ENCODE measurements around the gene LUZP2. TPM values are rescaled to one million over a fixed set of nuclear protein-coding genes. Genes with fewer than 3 reads are reported as not detected.

Gene LUZP2
- total RNA-seq, 4 donors from 2014 or later, result 0.23 to 0.83 (median 0.48) TPM

GRCh38 chr11:24623121-24623520, 126.3 kb downstream of the LUZP2 start:
- H3K4me3 ChIP-seq, result no peak overlapping the region
- intact Hi-C loops (cut with DNase I), result no loop called here
- TF ChIP-seq, protein P1, sequence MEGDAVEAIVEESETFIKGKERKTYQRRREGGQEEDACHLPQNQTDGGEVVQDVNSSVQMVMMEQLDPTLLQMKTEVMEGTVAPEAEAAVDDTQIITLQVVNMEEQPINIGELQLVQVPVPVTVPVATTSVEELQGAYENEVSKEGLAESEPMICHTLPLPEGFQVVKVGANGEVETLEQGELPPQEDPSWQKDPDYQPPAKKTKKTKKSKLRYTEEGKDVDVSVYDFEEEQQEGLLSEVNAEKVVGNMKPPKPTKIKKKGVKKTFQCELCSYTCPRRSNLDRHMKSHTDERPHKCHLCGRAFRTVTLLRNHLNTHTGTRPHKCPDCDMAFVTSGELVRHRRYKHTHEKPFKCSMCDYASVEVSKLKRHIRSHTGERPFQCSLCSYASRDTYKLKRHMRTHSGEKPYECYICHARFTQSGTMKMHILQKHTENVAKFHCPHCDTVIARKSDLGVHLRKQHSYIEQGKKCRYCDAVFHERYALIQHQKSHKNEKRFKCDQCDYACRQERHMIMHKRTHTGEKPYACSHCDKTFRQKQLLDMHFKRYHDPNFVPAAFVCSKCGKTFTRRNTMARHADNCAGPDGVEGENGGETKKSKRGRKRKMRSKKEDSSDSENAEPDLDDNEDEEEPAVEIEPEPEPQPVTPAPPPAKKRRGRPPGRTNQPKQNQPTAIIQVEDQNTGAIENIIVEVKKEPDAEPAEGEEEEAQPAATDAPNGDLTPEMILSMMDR (IDR thresholded peaks at IDR 0.05), result no peak
- TF ChIP-seq POLR2A (IDR thresholded peaks at IDR 0.05), result no peak
- no peaks in the 10 kb centered on the region for H3K27me3 ChIP-seq
- no peaks in the 10 kb centered on the region for H3K4me1 ChIP-seq
- no peaks in the 10 kb centered on the region for H3K9me3 ChIP-seq
- DNase-seq, result no peak
- WGBS, 2 donors, result 0 to 78% methylated on average over 1 of the region's 1 CpG
- no peak overlapping the region for H3K27ac ChIP-seq
- H3K36me3 ChIP-seq, result no peaks in the 10 kb centered on the region

DNA sequence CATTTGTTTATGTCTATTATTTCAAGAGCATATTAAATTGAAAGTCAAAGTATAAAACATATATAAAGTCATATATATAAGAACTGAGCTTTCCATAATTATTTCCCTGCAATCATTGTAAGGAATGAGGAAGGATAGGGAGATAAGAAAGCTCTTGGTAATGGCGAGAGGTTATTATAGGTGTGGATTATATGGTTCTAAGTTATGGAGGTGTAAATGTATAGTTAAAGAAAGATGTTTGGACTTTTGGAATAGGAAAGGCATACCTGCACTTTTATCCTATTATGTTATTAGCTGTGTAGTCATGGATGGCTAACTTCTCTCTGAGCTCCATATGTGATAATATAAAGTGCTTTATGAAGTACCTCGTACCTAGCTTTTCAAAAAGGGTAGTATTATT, 127.6 kb downstream of the LUZP2 start:
- intact Hi-C loops (cut with DNase I), result no loop called here
- Histone ChIP-seq H3K4me3 (no peak overlapping the region), H3K9me3 (no peaks in the 10 kb centered on the region), H3K4me1 (no peaks in the 10 kb centered on the region), H3K27ac (no peak overlapping the region), H3K36me3 (no peaks in the 10 kb centered on the region), H3K27me3 (no peaks in the 10 kb centered on the region)
- WGBS, 2 donors, result 67 to 86% methylated on average over 1 to 2 of the region's 2 CpGs
- no peak for TF ChIP-seq POLR2A (IDR thresholded peaks at IDR 0.05)
- TF ChIP-seq, protein P1 (IDR thresholded peaks at IDR 0.05), result no peak
- DNase-seq, result no peak

DNA sequence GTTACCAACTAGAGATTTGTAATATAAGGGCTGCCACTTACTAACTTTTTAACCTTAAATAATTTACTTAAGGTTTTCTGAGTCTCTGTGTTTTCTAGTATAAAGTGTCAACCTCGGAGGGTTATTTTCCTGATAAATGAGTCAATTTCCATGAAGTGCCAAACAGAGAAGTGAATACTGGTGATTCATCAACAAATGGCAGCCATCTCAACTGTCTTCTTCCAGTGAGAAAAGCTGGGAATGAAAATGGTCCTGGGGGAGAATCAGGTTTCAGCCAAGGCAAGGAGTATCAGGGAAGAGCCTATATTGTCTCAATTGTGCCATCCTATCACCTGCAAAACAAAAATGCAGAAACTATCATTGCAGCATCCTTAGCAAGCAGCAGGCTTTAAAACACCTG, 129.1 kb downstream of the LUZP2 start:
- intact Hi-C loops (cut with DNase I), result no loop called here
- Histone ChIP-seq H3K9me3 (no peaks in the 10 kb centered on the region), H3K36me3 (no peaks in the 10 kb centered on the region), H3K4me3 (no peak overlapping the region), H3K4me1 (no peaks in the 10 kb centered on the region), H3K27ac (no peak overlapping the region), H3K27me3 (no peaks in the 10 kb centered on the region)
- 47 to 53% methylated on average over 1 of the region's 1 CpG for WGBS, 2 donors
- TF ChIP-seq, protein P1 (IDR thresholded peaks at IDR 0.05), result no peak
- TF ChIP-seq POLR2A (IDR thresholded peaks at IDR 0.05), result no peak
- no peak for DNase-seq

DNA sequence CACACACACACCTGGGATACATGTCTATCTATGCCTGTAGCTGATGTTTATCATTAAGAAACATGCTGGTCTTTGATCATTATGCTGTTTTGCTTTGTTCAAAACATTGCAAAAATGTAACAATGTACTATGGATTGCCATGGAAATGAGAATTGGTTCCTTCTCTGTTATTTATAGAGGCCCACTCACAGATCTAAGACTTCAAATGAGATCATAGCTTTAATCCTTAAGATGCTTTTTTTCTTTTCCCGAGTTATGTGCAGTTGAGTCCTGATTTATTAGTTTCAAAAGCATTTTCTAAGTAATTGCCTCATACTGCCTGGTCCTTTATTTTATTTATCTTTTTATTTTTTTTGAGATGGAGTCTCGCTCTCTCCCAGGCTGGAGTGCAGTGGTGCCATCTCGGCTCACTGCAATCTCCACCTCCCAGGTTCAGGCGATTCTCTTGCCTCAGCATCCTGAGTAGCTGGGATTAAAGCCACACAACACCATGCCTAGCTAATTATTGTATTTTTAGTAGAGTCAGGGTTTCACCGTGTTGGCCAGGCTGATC, 131.4 kb downstream of the LUZP2 start:
- no peaks in the 10 kb centered on the region for H3K27me3 ChIP-seq
- no peaks in the 10 kb centered on the region for H3K9me3 ChIP-seq
- intact Hi-C loops (cut with DNase I), result no loop called here
- no peak for TF ChIP-seq POLR2A (IDR thresholded peaks at IDR 0.05)
- TF ChIP-seq, protein P1 (IDR thresholded peaks at IDR 0.05), result no peak
- no peak overlapping the region for H3K4me3 ChIP-seq
- H3K4me1 ChIP-seq, result no peaks in the 10 kb centered on the region
- no peak overlapping the region for H3K27ac ChIP-seq
- WGBS, 2 donors, result 77 to 86% methylated on average over 4 to 5 of the region's 5 CpGs
- H3K36me3 ChIP-seq, result no peaks in the 10 kb centered on the region
- DNase-seq, result no peak

GRCh38 chr11:24634606-24635160, 137.8 kb downstream of the LUZP2 start:
- intact Hi-C loops (cut with DNase I), result no loop called here
- no peak for DNase-seq
- no peaks in the 10 kb centered on the region for H3K27me3 ChIP-seq
- H3K4me3 ChIP-seq, result no peak overlapping the region
- no peaks in the 10 kb centered on the region for H3K9me3 ChIP-seq
- H3K36me3 ChIP-seq, result no peaks in the 10 kb centered on the region
- TF ChIP-seq, protein P1 (IDR thresholded peaks at IDR 0.05), result no peak
- whole genome bisulfite sequencing, 2 donors, result 72 to 73% methylated on average over 4 of the region's 4 CpGs
- no peak overlapping the region for H3K27ac ChIP-seq
- H3K4me1 ChIP-seq, result no peaks in the 10 kb centered on the region
